ENCODE results near the gene USP36. TPM values are rescaled to one million over a fixed set of nuclear protein-coding genes. Genes with fewer than 3 reads are reported as not detected.
"Not testable (repeated sequence)": the region's sequence is repeated elsewhere in the genome, so short reads cannot be mapped to it uniquely, and the experiment has no call there.

The USP36 gene
- total RNA-seq, 1 donor from 2014 or later: 21.6 TPM

DNA sequence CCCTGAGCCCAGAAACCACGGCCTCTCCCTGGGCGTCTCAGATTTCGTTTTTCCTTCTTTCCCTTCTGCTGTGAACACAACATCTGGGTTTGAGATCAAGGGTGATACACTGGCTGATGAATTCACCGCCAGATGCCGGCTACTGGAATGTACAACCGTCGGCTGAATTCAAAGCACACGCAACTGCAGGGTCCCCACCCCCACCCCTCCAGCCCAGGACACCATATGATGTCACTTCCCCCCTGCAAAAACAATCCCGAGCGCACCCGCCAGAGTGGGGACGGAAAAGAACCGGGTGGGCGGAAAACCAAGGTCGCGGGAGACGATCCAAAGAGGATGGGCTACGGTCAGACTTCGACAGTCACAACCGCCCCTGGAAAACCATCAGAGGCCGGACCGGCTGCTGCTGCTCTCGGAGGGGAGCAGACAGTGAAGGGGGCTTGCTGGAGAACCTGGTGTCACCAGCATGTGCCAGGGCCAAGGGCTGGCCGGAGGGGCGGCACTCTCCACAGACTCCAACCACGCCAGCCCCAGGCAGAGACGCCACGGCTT is 39.1 kb upstream of the USP36 start:
- DNase-seq (ENCODE audit: low read depth): no peak
- TF ChIP-seq, protein P1, sequence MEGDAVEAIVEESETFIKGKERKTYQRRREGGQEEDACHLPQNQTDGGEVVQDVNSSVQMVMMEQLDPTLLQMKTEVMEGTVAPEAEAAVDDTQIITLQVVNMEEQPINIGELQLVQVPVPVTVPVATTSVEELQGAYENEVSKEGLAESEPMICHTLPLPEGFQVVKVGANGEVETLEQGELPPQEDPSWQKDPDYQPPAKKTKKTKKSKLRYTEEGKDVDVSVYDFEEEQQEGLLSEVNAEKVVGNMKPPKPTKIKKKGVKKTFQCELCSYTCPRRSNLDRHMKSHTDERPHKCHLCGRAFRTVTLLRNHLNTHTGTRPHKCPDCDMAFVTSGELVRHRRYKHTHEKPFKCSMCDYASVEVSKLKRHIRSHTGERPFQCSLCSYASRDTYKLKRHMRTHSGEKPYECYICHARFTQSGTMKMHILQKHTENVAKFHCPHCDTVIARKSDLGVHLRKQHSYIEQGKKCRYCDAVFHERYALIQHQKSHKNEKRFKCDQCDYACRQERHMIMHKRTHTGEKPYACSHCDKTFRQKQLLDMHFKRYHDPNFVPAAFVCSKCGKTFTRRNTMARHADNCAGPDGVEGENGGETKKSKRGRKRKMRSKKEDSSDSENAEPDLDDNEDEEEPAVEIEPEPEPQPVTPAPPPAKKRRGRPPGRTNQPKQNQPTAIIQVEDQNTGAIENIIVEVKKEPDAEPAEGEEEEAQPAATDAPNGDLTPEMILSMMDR (IDR thresholded peaks at IDR 0.05; ENCODE audit: insufficient read depth, low read length, severe bottlenecking): no peak
- H3K4me3 ChIP-seq (ENCODE audit: low read depth, low read length): no peak overlapping the region
- peaks cover 3% of the 10 kb centered on the region for H3K27me3 ChIP-seq (ENCODE audit: control insufficient read depth, insufficient read depth, low read length)
- FAIRE-seq: no peak
- H3K36me3 ChIP-seq (ENCODE audit: control insufficient read depth, insufficient read depth, low read length): no peaks in the 10 kb centered on the region

DNA sequence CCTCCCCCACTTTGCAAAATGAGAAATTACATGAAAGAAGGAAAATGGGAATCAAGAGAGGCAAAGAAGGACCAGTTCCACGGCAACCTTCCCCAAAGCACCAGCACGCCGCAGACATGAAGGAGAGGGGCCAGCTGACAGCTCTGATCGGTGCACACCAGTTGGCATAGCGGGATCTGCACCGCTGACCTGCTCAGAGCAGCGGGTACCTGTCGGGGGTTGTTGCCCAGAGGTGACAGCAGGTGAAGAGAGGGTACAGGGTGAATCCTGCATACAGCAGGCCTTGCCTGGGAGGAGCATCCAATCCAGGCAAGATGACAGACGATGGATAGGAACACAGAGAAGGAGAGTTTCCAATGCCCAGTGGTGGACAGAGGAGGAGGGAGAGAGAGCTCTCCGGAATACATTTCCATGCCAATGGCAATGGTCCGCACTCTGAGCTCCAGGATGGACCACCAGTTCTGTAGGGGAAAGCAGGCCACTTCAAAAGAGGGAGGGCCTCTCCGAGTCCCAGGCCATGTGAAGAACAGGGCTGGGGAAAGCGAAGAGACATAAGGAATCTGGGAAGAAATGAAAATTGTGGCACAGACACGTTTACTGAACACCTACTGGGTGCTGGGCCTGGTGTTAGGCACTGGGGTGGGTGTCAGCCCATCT is 38.4 kb upstream of the USP36 start:
- Histone ChIP-seq H3K36me3 (ENCODE audit: control insufficient read depth, insufficient read depth, low read length) (no peaks in the 10 kb centered on the region), H3K27me3 (ENCODE audit: control insufficient read depth, insufficient read depth, low read length) (peaks cover 1% of the 10 kb centered on the region), H3K4me3 (ENCODE audit: low read depth, low read length) (no peak overlapping the region)
- DNase-seq (ENCODE audit: low read depth) (no peak), FAIRE-seq (no peak)
- TF ChIP-seq, protein P1 (IDR thresholded peaks at IDR 0.05; ENCODE audit: insufficient read depth, low read length, severe bottlenecking): no peak

DNA sequence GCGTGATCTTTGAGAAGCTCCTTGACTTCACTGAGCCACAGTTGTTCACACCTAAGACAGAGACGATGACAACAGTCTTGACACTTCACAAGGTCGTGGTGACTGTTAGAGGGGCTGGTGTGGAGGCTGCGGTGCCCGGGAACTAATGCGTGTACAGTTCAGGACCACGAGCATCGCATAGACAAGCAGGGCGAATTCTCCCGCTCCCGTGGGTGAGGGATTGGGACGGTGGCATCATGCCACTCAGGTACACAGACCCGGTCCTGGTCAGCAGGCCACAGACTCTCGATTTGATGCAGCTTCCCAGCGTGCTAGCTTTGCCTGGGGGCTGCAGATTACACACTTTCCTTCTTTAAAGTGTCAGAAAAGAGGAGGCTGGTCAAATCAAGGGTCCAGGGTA is 37.6 kb upstream of the USP36 start:
- DNase-seq (ENCODE audit: low read depth) (no peak), FAIRE-seq (no peak)
- TF ChIP-seq, protein P1 (IDR thresholded peaks at IDR 0.05; ENCODE audit: insufficient read depth, low read length, severe bottlenecking): no peak
- H3K4me3 ChIP-seq (ENCODE audit: low read depth, low read length): no peak overlapping the region
- H3K36me3 ChIP-seq (ENCODE audit: control insufficient read depth, insufficient read depth, low read length): no peaks in the 10 kb centered on the region
- H3K27me3 ChIP-seq (ENCODE audit: control insufficient read depth, insufficient read depth, low read length): peaks cover 1% of the 10 kb centered on the region

DNA sequence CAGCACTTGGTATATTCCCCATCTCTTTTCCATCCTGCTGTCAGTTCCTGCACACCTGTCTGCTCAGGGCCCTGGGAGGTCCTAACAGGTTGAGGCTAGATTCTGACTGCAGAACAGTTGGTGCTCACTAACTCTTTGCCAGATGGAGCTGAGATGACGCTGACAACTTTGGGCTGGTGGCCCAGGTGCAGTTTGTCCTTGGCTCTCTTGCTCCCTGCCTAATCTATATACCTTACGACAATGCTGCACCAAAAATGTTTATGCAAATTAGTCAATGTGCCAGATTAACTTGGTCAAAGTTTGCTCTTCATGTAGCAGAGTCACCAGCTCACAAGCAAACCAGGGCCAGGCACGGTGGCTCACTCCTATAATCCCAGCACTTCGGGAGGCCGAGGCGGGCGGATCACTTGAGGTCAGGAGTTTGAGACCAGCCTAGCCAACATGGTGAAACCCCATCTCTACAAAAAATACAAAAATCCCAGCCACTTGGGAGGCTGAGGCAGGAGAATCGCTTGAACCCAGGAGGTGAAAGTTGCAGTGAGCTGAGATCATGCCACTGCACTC is 36.4 kb upstream of the USP36 start:
- H3K27me3 ChIP-seq (ENCODE audit: control insufficient read depth, insufficient read depth, low read length); FAIRE-seq; H3K36me3 ChIP-seq (ENCODE audit: control insufficient read depth, insufficient read depth, low read length); H3K4me3 ChIP-seq (ENCODE audit: low read depth, low read length); DNase-seq (ENCODE audit: low read depth): not testable (repeated sequence)

DNA sequence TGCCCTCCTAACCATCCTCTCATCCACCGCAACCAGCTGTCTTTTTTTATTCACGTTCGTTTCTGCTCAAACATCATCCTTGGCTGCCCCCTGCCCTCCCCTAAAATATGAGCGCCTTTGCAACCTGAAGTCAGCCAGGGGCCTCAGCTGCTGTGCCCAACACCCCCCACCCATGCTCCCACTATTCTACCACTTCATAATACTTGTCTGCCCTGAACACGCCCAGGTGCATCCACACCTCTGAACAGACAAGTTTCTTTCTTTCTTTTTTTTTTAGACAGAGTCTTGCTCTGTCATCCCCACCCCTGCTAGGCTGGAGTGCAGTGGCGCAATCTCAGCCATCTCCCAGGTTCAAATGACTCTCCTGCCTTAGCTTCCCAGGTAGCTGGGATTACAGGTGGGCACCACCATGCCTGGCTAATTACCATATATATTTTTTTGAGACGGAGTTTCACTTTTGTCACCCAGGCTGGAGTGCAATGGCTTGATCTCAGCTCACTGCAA is 35.5 kb upstream of the USP36 start:
- TF ChIP-seq, protein P1 (IDR thresholded peaks at IDR 0.05; ENCODE audit: insufficient read depth, low read length, severe bottlenecking): no peak
- FAIRE-seq: no peak
- Histone ChIP-seq H3K4me3 (ENCODE audit: low read depth, low read length) (no peak overlapping the region), H3K36me3 (ENCODE audit: control insufficient read depth, insufficient read depth, low read length) (no peaks in the 10 kb centered on the region), H3K27me3 (ENCODE audit: control insufficient read depth, insufficient read depth, low read length) (peaks cover 1% of the 10 kb centered on the region)
- DNase-seq (ENCODE audit: low read depth): no peak

DNA sequence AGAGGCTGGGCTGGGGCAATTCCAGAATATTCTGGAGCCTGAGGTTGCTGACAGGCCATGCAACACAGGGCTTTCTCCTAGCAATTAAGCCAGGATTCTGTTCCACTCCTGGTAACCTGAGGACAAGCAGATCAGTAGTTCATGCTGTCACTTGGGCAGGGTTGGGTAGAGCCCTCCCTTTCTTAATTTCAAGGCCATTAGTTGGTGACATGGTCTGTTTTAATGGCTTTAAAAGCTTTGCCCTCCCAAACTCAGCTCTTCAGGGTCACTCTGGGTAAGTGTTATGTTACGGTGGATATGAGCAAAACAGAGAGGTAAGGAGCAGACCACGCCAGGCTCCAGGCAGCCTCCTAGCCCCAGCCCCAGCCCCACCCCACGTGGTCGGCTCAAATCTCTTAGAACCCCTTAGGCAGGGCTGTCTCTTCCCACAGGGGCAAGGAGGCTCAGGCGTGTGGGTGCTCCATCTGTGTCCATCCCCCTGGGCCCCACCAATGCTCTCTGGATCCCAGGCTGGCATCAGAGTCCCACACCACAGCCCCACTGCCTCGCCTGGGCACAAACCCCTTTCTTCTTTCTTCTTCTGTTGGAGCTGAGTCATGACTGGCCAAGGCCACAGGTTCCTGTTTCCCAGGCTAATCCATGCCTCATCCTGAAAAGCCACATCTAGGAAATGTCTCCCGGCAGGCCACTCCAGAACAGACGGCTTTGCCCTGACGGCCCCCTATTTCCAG is 34.9 kb upstream of the USP36 start:
- DNase-seq (ENCODE audit: low read depth) (no peak), FAIRE-seq (no peak)
- Histone ChIP-seq H3K36me3 (ENCODE audit: control insufficient read depth, insufficient read depth, low read length) (no peaks in the 10 kb centered on the region), H3K4me3 (ENCODE audit: low read depth, low read length) (no peak overlapping the region), H3K27me3 (ENCODE audit: control insufficient read depth, insufficient read depth, low read length) (peaks cover 1% of the 10 kb centered on the region)
- TF ChIP-seq, protein P1 (IDR thresholded peaks at IDR 0.05; ENCODE audit: insufficient read depth, low read length, severe bottlenecking): no peak
